GM23338 (cell line): ENCODE measurements around the gene FYN. TPM values are rescaled to one million over a fixed set of nuclear protein-coding genes. Genes with fewer than 3 reads are reported as not detected.

Source experiments
- ATAC-seq: fragments of 200-7000 bp; cut with Tn5 transposase; 3 replicates; pipeline ENCODE4 v1.9.1; 2020
- DNase-seq: peaks from one replicate; pipeline ENCODE4 v3.0.0-alpha.2; 2015; ENCODE audit warnings: low spot score
- H2AFZ ChIP-seq: fragments of 200-600 bp; sonication (generic); 2 replicates; pipeline ENCODE4 v1.8.0; 2016; ENCODE audit warnings: antibody characterized with exemption, mild to moderate bottlenecking, moderate library complexity
- H3F3A ChIP-seq: fragments of 200-600 bp; sonication (generic); replicated peaks from 2 replicates; pipeline ENCODE4 v1.8.0; 2017; ENCODE audit warnings: antibody characterized with exemption, mixed run types, low read depth
- H3K27ac ChIP-seq: fragments of 200-600 bp; sonication (generic); 2 replicates; pipeline ENCODE4 v1.6.1; 2016; ENCODE audit warnings: low read depth
- H3K27me3 ChIP-seq: fragments of 200-600 bp; sonication (generic); 2 replicates; pipeline ENCODE4 v1.8.0; 2016; ENCODE audit warnings: mild to moderate bottlenecking, mixed run types, moderate library complexity; ENCODE audit not compliant: insufficient read depth
- H3K36me3 ChIP-seq: fragments of 200-600 bp; sonication (generic); 2 replicates; pipeline ENCODE4 v1.8.0; 2016; ENCODE audit warnings: mild to moderate bottlenecking; ENCODE audit not compliant: insufficient read depth
- H3K4me1 ChIP-seq: fragments of 200-600 bp; sonication (generic); 2 replicates; pipeline ENCODE4 v1.8.0; 2016; ENCODE audit warnings: mild to moderate bottlenecking, moderate library complexity; ENCODE audit not compliant: insufficient read depth
- H3K4me2 ChIP-seq: fragments of 200-600 bp; sonication (generic); 2 replicates; pipeline ENCODE4 v1.7.1; 2017; ENCODE audit warnings: mixed run types
- H3K4me3 ChIP-seq: fragments of 200-600 bp; sonication (generic); 2 replicates; pipeline ENCODE4 v1.6.1; 2016; ENCODE audit warnings: mixed run types
- H3K79me2 ChIP-seq: fragments of 200-600 bp; sonication (generic); replicated peaks from 2 replicates; pipeline ENCODE4 v1.8.0; 2017; ENCODE audit warnings: mild to moderate bottlenecking; ENCODE audit not compliant: insufficient read depth
- H3K9me2 ChIP-seq: fragments of 200-600 bp; sonication (generic); 2 replicates; pipeline ENCODE4 v1.8.0; 2017; ENCODE audit not compliant: insufficient read depth
- H4K20me1 ChIP-seq: fragments of 200-600 bp; sonication (generic); replicated peaks from 2 replicates; pipeline ENCODE4 v1.8.0; 2017; ENCODE audit warnings: mild to moderate bottlenecking; ENCODE audit not compliant: insufficient read depth
- H3K27ac Mint-ChIP-seq: 2 replicates; pipeline ENCODE4 v1.8.0; 2020; ENCODE audit warnings: inconsistent platforms, mild to moderate bottlenecking, moderate library complexity, mixed read lengths
- H3K27me3 Mint-ChIP-seq: 3 replicates; pipeline ENCODE4 v1.8.0; 2022; ENCODE audit warnings: low read depth, mild to moderate bottlenecking, moderate library complexity, mixed read lengths, inconsistent platforms; ENCODE audit not compliant: insufficient read depth, poor library complexity
- H3K36me3 Mint-ChIP-seq: 3 replicates; pipeline ENCODE4 v1.8.0; 2021; ENCODE audit warnings: low read depth, mild to moderate bottlenecking, inconsistent platforms, moderate library complexity, mixed read lengths
- H3K4me1 Mint-ChIP-seq: 3 replicates; pipeline ENCODE4 v1.8.0; 2020; ENCODE audit warnings: mild to moderate bottlenecking, inconsistent platforms, mixed read lengths
- H3K4me3 Mint-ChIP-seq: 3 replicates; pipeline ENCODE4 v1.8.0; 2021; ENCODE audit warnings: moderate library complexity, mild to moderate bottlenecking, inconsistent platforms, mixed read lengths
- H3K9me3 Mint-ChIP-seq: 3 replicates; pipeline ENCODE4 v1.8.0; 2020; ENCODE audit warnings: moderate library complexity, mild to moderate bottlenecking, inconsistent platforms, mixed read lengths
- CREB1 ChIP-seq: fragments of 250-450 bp; sonication (Bioruptor Pico); IDR thresholded peaks from 2 replicates; pipeline ENCODE4 v1.5.0; 2020; ENCODE audit warnings: low read depth, mild to moderate bottlenecking, moderate library complexity
- ETS1 ChIP-seq: IDR thresholded peaks from 2 replicates; pipeline ENCODE4 v1.6.1; 2016; ENCODE audit warnings: antibody characterized with exemption
- NANOG ChIP-seq: IDR thresholded peaks from 2 replicates; pipeline ENCODE4 v1.6.1; 2016; ENCODE audit warnings: antibody characterized with exemption, borderline replicate concordance
- POLR2AphosphoS5 ChIP-seq: IDR thresholded peaks from 2 replicates; pipeline ENCODE4 v1.6.1; 2016; ENCODE audit warnings: antibody characterized with exemption, low read depth
- ZNF114 ChIP-seq: fragments of 250-450 bp; sonication (Bioruptor Pico); IDR thresholded peaks from 2 replicates; pipeline ENCODE4 v1.5.0; 2020; ENCODE audit warnings: mild to moderate bottlenecking, moderate library complexity
- ZNF462 ChIP-seq: fragments of 250-450 bp; sonication (Bioruptor Pico); IDR thresholded peaks from 2 replicates; pipeline ENCODE4 v1.5.0; 2020; ENCODE audit warnings: mild to moderate bottlenecking, moderate library complexity
- polyA plus RNA-seq: library from polyadenylated mRNA; unstranded; fragments of >200 nt; fragmentation: Nextera tagmentation; extraction: Ambion mirVana; gene quantifications from 2 replicates; pipeline ENCODE4 v1.2.1, GENCODE V29; 2016
- total RNA-seq: library from RNA; depleted of rRNA; stranded (reverse); fragments of >200 nt; shearing (Covaris generic); gene quantifications from 2 replicates; pipeline ENCODE4 v1.2.3, GENCODE V29; 2014

FYN gene
- total and polyA plus RNA-seq, 2 experiments from 2014 or later: 46.8 to 143 TPM

- peak overlapping the region; percentile 38; the same call in 1 of the 2 replicates for H3K4me3 ChIP-seq
- H3K27me3 Mint-ChIP-seq: peaks cover 16% of the 10 kb centered on the region
Observed at GRCh38 chr6:111663692-111664564, 209.3 kb downstream of the FYN start.

More at GRCh38 chr6:111663692-111664564, 209.3 kb downstream of the FYN start:
- Histone ChIP-seq H3K4me2 (peak overlapping the region; percentile 70), H3F3A (peaks cover 17% of the 10 kb centered on the region), H3K36me3 (no peaks in the 10 kb centered on the region), H3K27me3 (no peaks in the 10 kb centered on the region), H3K27ac (peak overlapping the region; percentile 57; the same call in 1 of the 2 replicates), H2AFZ (no peak overlapping the region), H3K79me2 (no peaks in the 10 kb centered on the region), H3K4me1 (peaks cover 53% of the 10 kb centered on the region), H4K20me1 (no peaks in the 10 kb centered on the region), H3K9me2 (no peaks in the 10 kb centered on the region)
- peaks cover 62% of the 10 kb centered on the region for H3K4me1 Mint-ChIP-seq
- peak overlapping the region; percentile 46 for H3K4me3 Mint-ChIP-seq
- ATAC-seq (peak; percentile 83), DNase-seq (peak; percentile 96)
- H3K9me3 Mint-ChIP-seq: no peaks in the 10 kb centered on the region; the same call in 2 of the 3 replicates
- TF ChIP-seq ETS1 (no peak), ZNF114 (CRISPR knock-in tag) (no peak), CREB1 (CRISPR knock-in tag) (peak; percentile 35; the same call in 1 of the 2 replicates), POLR2AphosphoS5 (peak; percentile 55), ZNF462 (CRISPR knock-in tag) (0 out of 2 replicates have a peak, but pooled peaks have one; percentile 45), NANOG (no peak)
- peaks cover 7% of the 10 kb centered on the region for H3K36me3 Mint-ChIP-seq
- H3K27ac Mint-ChIP-seq: peak overlapping the region; percentile 76
